Body of pancreas (tissue), 4 donors: ENCODE results near the gene GALNT17. TPM values are rescaled to one million over a fixed set of nuclear protein-coding genes. Genes with fewer than 3 reads are reported as not detected.

Source experiments
- ATAC-seq: fragments of 150-250 bp; one replicate; pipeline ENCODE4 v1.9.1; 2016
- DNase-seq, 4 donors: peaks; one replicate each; pipeline ENCODE4 v3.0.0-alpha.2; 2019
- H3K27ac ChIP-seq, 4 donors: fragments of 200-600 bp; sonication (generic); 1 replicate in 3 of 4; 2 replicates in 1 of 4; pipeline versions ENCODE4 v1.5.1 to v1.6.1; 2016 to 2019; ENCODE audit warnings: mild to moderate bottlenecking in 1 of 4, mixed read lengths in 1 of 4, moderate library complexity in 1 of 4
- H3K27me3 ChIP-seq, 2 donors: fragments of 200-600 bp; sonication (generic); one replicate each; pipeline ENCODE4 v1.6.0; 2016; ENCODE audit warnings: mild to moderate bottlenecking in 1 of 2
- H3K36me3 ChIP-seq, 2 donors: fragments of 200-600 bp; sonication (generic); replicated peaks in 1 of 2; 2 replicates each; pipeline ENCODE4 v1.5.1; 2016; ENCODE audit warnings: low read depth in 2 of 2; ENCODE audit not compliant: insufficient read depth in 1 of 2
- H3K4me1 ChIP-seq: fragments of 200-600 bp; sonication (generic); one replicate; pipeline ENCODE4 v1.6.0; 2016
- H3K4me3 ChIP-seq, 2 donors: fragments of 200-600 bp; sonication (generic); 1 replicate in 1 of 2; 2 replicates in 1 of 2; pipeline ENCODE4 v1.5.1; 2016 to 2019
- H3K9me3 ChIP-seq, 3 donors: fragments of 200-600 bp; sonication (generic); 1 replicate in 2 of 3; 2 replicates in 1 of 3; pipeline ENCODE4 v1.5.1; 2016
- CTCF ChIP-seq, 7 experiments: fragments of 450-650 bp in 4 of 7; fragments of 200-600 bp in 3 of 7; sonication (generic) in 3 of 7; IDR thresholded peaks; one replicate each; pipeline ENCODE4 v1.5.1; 2016 to 2019; ENCODE audit warnings: antibody characterized with exemption in 7 of 7
- POLR2A ChIP-seq, 3 donors: fragments of 450-650 bp; IDR thresholded peaks; one replicate each; pipeline ENCODE4 v1.6.1; 2016; ENCODE audit warnings: antibody characterized with exemption in 3 of 3, mild to moderate bottlenecking in 2 of 3
- WGBS, 2 donors: methylation state at CpG; one replicate each; pipeline ENCODE4 v1.1.5; 2017; 5-methylcytosine and 5-hydroxymethylcytosine counted together
- intact Hi-C: fragments of 100-400 bp; cut with DNase I; formaldehyde crosslinking; loops from one replicate; pipeline ENCODE4 v1.15.1; 2023
- total RNA-seq, 2 donors: library from RNA; depleted of rRNA; stranded (reverse); fragments of >200 nt; gene quantifications; one replicate each; pipeline ENCODE4 v1.1.0, GENCODE V29; 2016

Gene GALNT17
- total RNA-seq, 2 donors from 2014 or later: 6.5 to 27.4 TPM

GRCh38 chr7:71682181-71682580, 550.2 kb downstream of the GALNT17 start:
- Histone ChIP-seq H3K36me3 (no peaks in the 10 kb centered on the region), H3K27ac (no peak overlapping the region), H3K9me3 (no peaks in the 10 kb centered on the region), H3K4me3 (no peak overlapping the region), H3K4me1 (no peaks in the 10 kb centered on the region), H3K27me3 (no peaks in the 10 kb centered on the region)
- 93 to 100% methylated on average over 1 to 5 of the region's 5 CpGs for WGBS, 2 donors
- ATAC-seq (no peak), DNase-seq (no peak)
- TF ChIP-seq POLR2A (IDR thresholded peaks at IDR 0.05) (no peak), CTCF (IDR thresholded peaks at IDR 0.05) (no peak)
- intact Hi-C loops: no loop called here

- no peak overlapping the region for H3K27ac ChIP-seq
- no peaks in the 10 kb centered on the region for H3K36me3 ChIP-seq
- intact Hi-C loops: no loop called here
- ATAC-seq (no peak), DNase-seq (no peak)
- H3K4me3 ChIP-seq: no peak overlapping the region
- 70 to 76% methylated on average over 21 of the region's 21 CpGs for WGBS, 2 donors
- no peaks in the 10 kb centered on the region for H3K27me3 ChIP-seq
- H3K4me1 ChIP-seq: no peaks in the 10 kb centered on the region
- H3K9me3 ChIP-seq: no peaks in the 10 kb centered on the region
- TF ChIP-seq POLR2A (IDR thresholded peaks at IDR 0.05) (no peak), CTCF (IDR thresholded peaks at IDR 0.05) (no peak)
Measured at GRCh38 chr7:71682841-71683781, 551.2 kb downstream of the GALNT17 start.

- Histone ChIP-seq H3K4me3 (no peak overlapping the region), H3K27me3 (no peaks in the 10 kb centered on the region), H3K36me3 (no peaks in the 10 kb centered on the region), H3K9me3 (no peaks in the 10 kb centered on the region), H3K27ac (no peak overlapping the region), H3K4me1 (no peaks in the 10 kb centered on the region)
- no peak for ATAC-seq
- 87% methylated on average over 12 of the region's 12 CpGs for WGBS, 2 donors
- no peak for TF ChIP-seq POLR2A (IDR thresholded peaks at IDR 0.05)
- DNase-seq: no peak
- intact Hi-C loops: no loop called here
Measured at GRCh38 chr7:71687286-71687685, 555.3 kb downstream of the GALNT17 start.

- ATAC-seq (no peak), DNase-seq (no peak)
- no peaks in the 10 kb centered on the region for H3K9me3 ChIP-seq
- 63 to 73% methylated on average over 11 of the region's 11 CpGs for WGBS, 2 donors
- no peak for TF ChIP-seq POLR2A (IDR thresholded peaks at IDR 0.05)
- no peak for TF ChIP-seq CTCF (IDR thresholded peaks at IDR 0.05)
- no peaks in the 10 kb centered on the region for H3K27me3 ChIP-seq
- intact Hi-C loops: no loop called here
- H3K4me1 ChIP-seq: no peaks in the 10 kb centered on the region
- no peak overlapping the region for H3K4me3 ChIP-seq
- no peak overlapping the region for H3K27ac ChIP-seq
- H3K36me3 ChIP-seq: no peaks in the 10 kb centered on the region
Measured at GRCh38 chr7:71687831-71688599, 556.1 kb downstream of the GALNT17 start.

GRCh38 chr7:71691538-71691937, 559.6 kb downstream of the GALNT17 start:
- Histone ChIP-seq H3K9me3 (no peaks in the 10 kb centered on the region), H3K27ac (no peak overlapping the region), H3K36me3 (no peaks in the 10 kb centered on the region), H3K4me1 (no peaks in the 10 kb centered on the region), H3K27me3 (no peaks in the 10 kb centered on the region), H3K4me3 (no peak overlapping the region)
- WGBS, 2 donors: 55 to 82% methylated on average over 1 of the region's 1 CpG
- no peak for ATAC-seq
- intact Hi-C loops: no loop called here
- no peak for TF ChIP-seq CTCF (IDR thresholded peaks at IDR 0.05)
- TF ChIP-seq POLR2A (IDR thresholded peaks at IDR 0.05): no peak
- DNase-seq: no peak
